HG02852 (cell line): Measurements from ENCODE around the gene NSF.
"Not testable (repeated sequence)": the region's sequence is repeated elsewhere in the genome, so short reads cannot be mapped to it uniquely, and the experiment has no call there.

Experiments
- ATAC-seq: cut with Tn5 transposase; IDR thresholded peaks from one replicate; pipeline ENCODE4 v1.9.1; 2021; ENCODE audit warnings: mild to moderate bottlenecking, moderate library complexity; ENCODE audit not compliant: unreplicated experiment

NSF gene

GRCh38 chr17:46627452-46627851, 37.0 kb downstream of the NSF start:
- not testable (repeated sequence) for ATAC-seq

GRCh38 chr17:46628753-46629436, 38.4 kb downstream of the NSF start:
- ATAC-seq, result not testable (repeated sequence)

- ATAC-seq, result not testable (repeated sequence)
Observed at GRCh38 chr17:46632146-46632545, 41.7 kb downstream of the NSF start.

- ATAC-seq, result not testable (repeated sequence)
Observed at GRCh38 chr17:46634844-46635243, 44.4 kb downstream of the NSF start.

GRCh38 chr17:46641861-46642656, 51.6 kb downstream of the NSF start:
- not testable (repeated sequence) for ATAC-seq

GRCh38 chr17:46647251-46647650, 56.8 kb downstream of the NSF start:
- not testable (repeated sequence) for ATAC-seq

- not testable (repeated sequence) for ATAC-seq
Observed at GRCh38 chr17:46647688-46648278, 57.3 kb downstream of the NSF start.

- ATAC-seq, result not testable (repeated sequence)
Observed at GRCh38 chr17:46649246-46649645, 58.8 kb downstream of the NSF start.

DNA sequence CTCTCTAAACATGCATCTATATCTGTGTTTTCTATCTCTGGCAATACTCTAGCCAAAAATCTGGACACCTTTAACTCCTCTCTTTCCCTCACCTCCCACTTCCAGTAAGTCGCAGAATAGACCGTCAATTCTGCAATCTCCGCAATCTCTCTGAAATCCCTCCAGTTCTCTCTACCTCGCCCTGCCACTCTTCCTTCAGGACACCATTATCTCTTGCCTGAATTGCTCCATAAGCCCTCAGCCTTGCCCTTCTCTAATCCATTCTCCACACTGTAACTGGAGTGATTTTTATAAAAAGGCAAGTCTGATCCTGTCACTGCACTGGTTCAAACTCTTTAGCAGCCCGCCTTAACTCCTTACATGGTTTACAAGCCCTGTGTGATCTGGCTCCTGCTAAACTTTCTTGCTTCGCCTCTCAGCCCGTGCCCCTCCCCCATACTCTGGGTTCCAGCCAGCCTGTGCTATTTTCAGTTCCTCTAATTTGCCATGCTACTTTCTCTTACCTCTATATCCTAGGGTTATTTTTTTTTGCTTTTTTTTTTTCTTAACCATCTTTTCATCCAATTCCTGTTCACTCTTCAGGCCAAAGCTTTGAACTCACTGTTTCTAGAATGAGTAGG, 61.7 kb downstream of the NSF start:
- not testable (repeated sequence) for ATAC-seq

DNA sequence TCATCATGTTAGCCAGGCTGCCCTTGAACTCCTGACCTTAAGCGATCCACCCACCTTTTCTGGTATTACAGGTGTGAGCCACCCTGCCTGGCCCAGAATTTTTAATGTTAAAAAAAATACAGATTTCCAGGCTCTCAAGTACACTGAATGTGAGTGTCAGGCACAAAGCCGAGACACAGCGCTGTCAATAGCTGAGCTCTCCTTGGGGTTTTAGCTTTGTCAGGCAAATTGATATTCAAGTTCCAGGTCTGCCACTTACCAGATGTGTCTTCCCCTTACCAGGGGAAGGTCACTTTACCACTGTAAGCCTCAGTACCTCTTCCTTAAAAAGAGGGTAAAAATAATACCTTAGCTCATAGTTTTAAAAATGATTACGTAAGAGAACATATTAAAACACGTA, 67.8 kb downstream of the NSF start:
- not testable (repeated sequence) for ATAC-seq

- not testable (repeated sequence) for ATAC-seq
Observed at GRCh38 chr17:46659702-46660101, 69.2 kb downstream of the NSF start.

- not testable (repeated sequence) for ATAC-seq
Observed at GRCh38 chr17:46663123-46663522, 72.7 kb downstream of the NSF start.

DNA sequence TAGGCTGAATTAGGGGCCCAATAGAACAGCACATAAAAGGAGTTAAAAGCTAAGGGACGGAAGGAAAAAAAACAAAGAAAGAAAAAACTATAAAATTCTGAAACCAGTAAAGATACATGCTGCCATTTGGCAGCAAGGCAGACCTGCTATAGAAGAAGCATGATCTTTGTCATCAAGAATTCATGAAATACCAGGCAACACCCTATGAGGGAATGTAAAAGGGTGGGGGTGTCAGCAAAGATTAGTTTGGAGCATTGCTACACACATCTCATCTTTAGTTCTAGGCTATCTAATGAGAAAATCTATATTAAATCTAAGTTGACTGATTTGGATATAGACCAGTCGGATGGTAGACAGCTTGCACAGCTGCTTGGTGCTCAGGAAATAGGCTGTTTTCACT, 73.1 kb downstream of the NSF start:
- not testable (repeated sequence) for ATAC-seq

DNA sequence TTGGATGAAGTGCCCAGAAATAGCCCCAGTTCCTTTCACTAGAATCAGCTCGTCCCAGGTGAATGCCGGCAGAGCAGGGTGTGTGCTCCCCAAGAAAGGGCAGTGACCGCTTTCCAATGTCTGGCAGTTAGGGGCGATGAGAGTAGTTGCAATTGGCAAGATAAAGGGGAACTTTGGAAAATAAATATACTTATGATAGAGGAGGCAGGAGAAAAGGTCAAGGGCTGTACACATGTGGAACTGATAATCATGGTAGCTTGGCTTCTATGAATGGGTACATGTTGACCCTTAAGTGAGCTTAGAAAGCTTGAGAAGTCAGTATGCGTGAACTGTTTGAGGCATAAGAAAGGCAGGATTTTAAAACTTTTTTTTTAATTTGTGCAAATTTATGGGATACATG, 75.5 kb downstream of the NSF start:
- ATAC-seq, result not testable (repeated sequence)

DNA sequence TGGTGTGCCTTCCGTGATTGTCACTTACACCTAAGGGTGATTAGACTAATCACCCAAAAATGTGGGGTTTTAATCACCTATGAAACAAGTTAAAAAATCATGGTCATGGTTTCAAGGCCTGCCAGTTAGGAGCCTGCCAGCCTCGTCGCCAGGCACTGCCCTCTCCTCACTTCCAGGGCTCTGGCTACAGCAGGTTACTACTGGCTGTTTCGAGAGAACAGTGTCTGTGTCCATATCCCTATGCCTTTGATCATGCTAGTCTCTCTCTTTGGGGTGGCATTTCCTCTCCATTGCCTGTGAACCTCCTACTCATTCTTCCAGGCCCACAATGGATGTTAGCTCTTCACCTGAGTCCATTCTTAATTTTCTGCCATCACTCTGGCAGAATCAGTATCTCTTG, 80.3 kb downstream of the NSF start:
- not testable (repeated sequence) for ATAC-seq

- not testable (repeated sequence) for ATAC-seq
Observed at GRCh38 chr17:46672777-46673176, 82.3 kb downstream of the NSF start.

DNA sequence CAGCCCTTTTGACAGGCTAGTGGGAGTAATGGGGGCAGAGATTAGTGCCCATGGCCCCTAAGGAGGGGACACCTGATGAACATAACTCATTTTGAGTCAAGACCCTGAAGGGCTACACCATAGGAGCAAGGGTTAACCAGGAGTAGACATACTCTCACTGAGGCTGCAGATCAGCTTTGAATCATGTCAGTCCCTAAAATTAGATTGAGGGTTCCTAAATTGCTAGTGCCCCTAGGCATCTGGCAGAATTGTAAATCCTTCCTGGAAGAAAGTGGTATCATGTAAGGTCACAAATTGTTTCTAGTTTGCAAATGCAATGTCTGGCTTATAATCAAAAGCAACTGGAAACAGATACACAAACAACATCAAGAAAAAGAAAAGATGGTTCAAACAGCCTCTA, 87.3 kb downstream of the NSF start:
- ATAC-seq, result not testable (repeated sequence)

DNA sequence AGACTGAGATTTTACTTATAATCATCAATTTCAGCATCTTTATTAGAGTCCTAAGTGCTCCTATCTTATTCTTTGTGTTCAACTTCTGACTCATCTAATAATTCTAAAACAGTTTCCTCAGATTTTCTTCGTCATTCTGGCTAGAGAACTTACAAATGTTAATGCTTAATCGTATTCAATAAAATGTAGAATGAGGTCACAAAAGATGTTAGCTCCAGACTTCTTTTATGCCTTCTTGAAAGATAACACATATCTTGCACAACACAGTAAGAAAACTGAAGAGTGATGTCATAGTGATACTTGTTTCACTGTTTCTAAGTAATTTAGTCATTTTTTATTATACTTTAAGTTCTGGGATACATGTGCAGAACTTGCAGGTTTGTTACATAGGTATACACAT, 93.2 kb downstream of the NSF start:
- ATAC-seq, result not testable (repeated sequence)

DNA sequence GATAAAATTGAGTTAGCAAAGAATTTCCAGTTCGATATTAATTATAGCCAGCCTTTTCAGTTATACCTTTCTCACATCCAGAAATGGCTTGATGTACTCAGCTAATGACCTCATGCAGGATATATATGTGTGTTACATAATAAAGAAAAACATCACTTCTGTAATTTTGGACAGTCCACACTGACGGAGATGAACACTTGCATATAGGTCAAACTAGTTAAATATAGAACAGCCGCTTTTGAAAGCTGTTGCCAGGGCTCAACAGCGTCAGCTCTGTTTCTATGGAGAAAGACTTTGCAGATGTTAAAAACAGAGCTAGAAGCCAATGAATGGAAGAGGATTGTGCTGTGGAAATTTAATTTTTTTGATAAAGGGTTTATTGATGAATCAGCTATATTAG, 94.8 kb downstream of the NSF start:
- ATAC-seq, result not testable (repeated sequence)

GRCh38 chr17:46692196-46692595, 101.7 kb downstream of the NSF start:
- ATAC-seq, result not testable (repeated sequence)

- ATAC-seq, result not testable (repeated sequence)
Observed at GRCh38 chr17:46693283-46693682, 102.8 kb downstream of the NSF start.
